ENCODE measurements around the gene CT45A1. TPM values are rescaled to one million over a fixed set of nuclear protein-coding genes. Genes with fewer than 3 reads are reported as not detected.

Gene CT45A1
- total and polyA plus RNA-seq, 2 of the 8 experiments (the other 6 are each of a cell fraction or from before 2014, with no cell fraction given), result not detected

DNA sequence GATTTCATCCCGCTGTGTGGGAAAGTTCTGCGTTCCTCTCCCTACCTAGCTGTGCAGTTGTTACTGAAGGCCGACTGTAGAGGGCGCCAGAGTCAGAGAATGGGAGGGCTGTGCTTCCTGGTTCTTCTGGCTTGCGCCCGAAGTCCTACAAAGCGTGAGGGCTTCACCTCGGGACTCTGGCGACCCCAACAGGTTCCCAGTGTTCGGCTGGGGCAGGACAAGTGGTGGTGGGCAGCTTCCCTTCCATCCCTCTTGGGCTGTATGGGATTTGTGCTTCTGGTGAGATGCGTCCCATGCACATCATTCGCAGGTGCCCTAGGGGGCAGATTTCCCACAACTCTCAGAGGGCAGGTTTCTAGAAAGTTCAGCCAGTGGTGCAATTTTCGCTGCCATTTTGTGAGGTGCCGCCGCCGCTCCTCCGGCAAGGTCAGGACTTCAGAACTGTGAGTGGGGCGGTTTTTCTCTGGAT is 27.3 kb downstream of the CT45A1 start:
- WGBS, 2 experiments (ENCODE audit: extremely low coverage in 1 of 2, insufficient coverage in 1 of 2, insufficient read length in 1 of 2, insufficient replicate concordance in 2 of 2, low coverage in 1 of 2, low lambda C conversion rate in 2 of 2, missing lambda C conversion rate in 1 of 2), result 83% methylated on average over 9 of the region's 18 CpGs; no CpG with 5 or more reads in 1 of the 2 experiments
- POLR2A ChIA-PET (ENCODE audit: partially characterized antibody), result no interaction called here
- CTCF ChIA-PET (ENCODE audit: partially characterized antibody), result no interaction called here

More for the DNA sequence above, 27.3 kb downstream of the CT45A1 start:
- Histone ChIP-seq H3K27me3 (replicated peaks in 1 of 4; ENCODE audit: control insufficient read depth in 3 of 4, extremely low read depth in 1 of 4, insufficient read depth in 3 of 4, low read length in 3 of 4) (no peaks in the 10 kb centered on the region), H3K23ac (ENCODE audit: insufficient read length) (no peak overlapping the region), H2BK15ac (ENCODE audit: low read length) (no peak overlapping the region), H3K79me2 (ENCODE audit: control insufficient read depth in 1 of 2, insufficient read depth in 2 of 2, low read length in 2 of 2) (no peaks in the 10 kb centered on the region), H3K18ac (ENCODE audit: extremely low read depth, low read length) (no peak overlapping the region), H3K4me1 (replicated peaks in 1 of 4; ENCODE audit: control insufficient read depth in 3 of 4, insufficient read depth in 4 of 4, low read length in 3 of 4) (no peaks in the 10 kb centered on the region), H3K23me2 (ENCODE audit: low read depth, low read length) (no peaks in the 10 kb centered on the region), H3K4me2 (ENCODE audit: insufficient read depth in 1 of 2, low read depth in 2 of 2, low read length in 2 of 2) (no peak overlapping the region), H3K9me3 (ENCODE audit: insufficient read depth in 2 of 2, low read depth in 1 of 2, low read length in 1 of 2) (peaks cover 0 to 16% of the 10 kb centered on the region in 2 experiments; a peak in 2 of 4 replicates), H2BK5ac (ENCODE audit: low read depth, low read length) (no peak overlapping the region), H3K14ac (ENCODE audit: insufficient read length) (no peak overlapping the region), H3K79me1 (ENCODE audit: low read depth, low read length) (no peaks in the 10 kb centered on the region), H4K5ac (ENCODE audit: insufficient read length, low read depth, low read length) (no peak overlapping the region), H2BK20ac (ENCODE audit: low read length) (no peak overlapping the region), H3K27ac (ENCODE audit: low read depth, low read length) (no peak overlapping the region), H3K56ac (replicated peaks; ENCODE audit: insufficient read length, low read depth, low read length) (no peak overlapping the region), H2BK12ac (ENCODE audit: low read depth, low read length) (no peak overlapping the region), H4K8ac (ENCODE audit: extremely low read depth, insufficient read depth, low read length) (no peak overlapping the region), H4K91ac (replicated peaks; ENCODE audit: insufficient read length, low read length) (no peak overlapping the region), H3K4ac (replicated peaks; ENCODE audit: insufficient read length, low read depth, low read length) (no peak overlapping the region), H3K36me3 (ENCODE audit: control insufficient read depth in 2 of 4, insufficient read depth in 4 of 4, low read length in 3 of 4) (no peaks in the 10 kb centered on the region), H2AFZ (ENCODE audit: low read length) (no peak overlapping the region), H3K9ac (replicated peaks in 1 of 4; ENCODE audit: extremely low read depth in 1 of 4, low read depth in 3 of 4, low read length in 3 of 4) (no peak overlapping the region), H4K20me1 (replicated peaks in 1 of 2; ENCODE audit: control insufficient read depth in 1 of 2, insufficient read depth in 2 of 2, low read length in 2 of 2) (no peaks in the 10 kb centered on the region), H2BK120ac (replicated peaks; ENCODE audit: low read depth, low read length) (no peak overlapping the region), H3K4me3 (ENCODE audit: extremely low read depth in 1 of 4, insufficient read depth in 2 of 4, low read depth in 3 of 4, low read length in 4 of 4) (no peak overlapping the region), H2AK5ac (ENCODE audit: low read depth, low read length) (no peak overlapping the region)
- DNase-seq (ENCODE audit: low read depth in 1 of 2, low spot score in 2 of 2), result peak in 1 of 2 experiments; percentile 37
- no peak for FAIRE-seq
- peak; percentile 22 to 31; a peak in 2 of 4 replicates for TF ChIP-seq RAD21 (IDR thresholded peaks at IDR 0.05 in 1 of 2, conservative IDR thresholded peaks at IDR 0.05 in 1 of 2; ENCODE audit: low read depth in 2 of 2, low read length in 2 of 2)
- TF ChIP-seq SAP30 (IDR thresholded peaks at IDR 0.05; ENCODE audit: insufficient read depth, insufficient replicate concordance, low read length), result no peak
- TF ChIP-seq KDM4A (IDR thresholded peaks at IDR 0.05; ENCODE audit: low read depth, low read length, severe bottlenecking), result no peak
- TF ChIP-seq, protein P1, sequence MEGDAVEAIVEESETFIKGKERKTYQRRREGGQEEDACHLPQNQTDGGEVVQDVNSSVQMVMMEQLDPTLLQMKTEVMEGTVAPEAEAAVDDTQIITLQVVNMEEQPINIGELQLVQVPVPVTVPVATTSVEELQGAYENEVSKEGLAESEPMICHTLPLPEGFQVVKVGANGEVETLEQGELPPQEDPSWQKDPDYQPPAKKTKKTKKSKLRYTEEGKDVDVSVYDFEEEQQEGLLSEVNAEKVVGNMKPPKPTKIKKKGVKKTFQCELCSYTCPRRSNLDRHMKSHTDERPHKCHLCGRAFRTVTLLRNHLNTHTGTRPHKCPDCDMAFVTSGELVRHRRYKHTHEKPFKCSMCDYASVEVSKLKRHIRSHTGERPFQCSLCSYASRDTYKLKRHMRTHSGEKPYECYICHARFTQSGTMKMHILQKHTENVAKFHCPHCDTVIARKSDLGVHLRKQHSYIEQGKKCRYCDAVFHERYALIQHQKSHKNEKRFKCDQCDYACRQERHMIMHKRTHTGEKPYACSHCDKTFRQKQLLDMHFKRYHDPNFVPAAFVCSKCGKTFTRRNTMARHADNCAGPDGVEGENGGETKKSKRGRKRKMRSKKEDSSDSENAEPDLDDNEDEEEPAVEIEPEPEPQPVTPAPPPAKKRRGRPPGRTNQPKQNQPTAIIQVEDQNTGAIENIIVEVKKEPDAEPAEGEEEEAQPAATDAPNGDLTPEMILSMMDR (IDR thresholded peaks at IDR 0.05; ENCODE audit: control extremely low read depth in 1 of 3, insufficient read depth in 1 of 3, low read depth in 1 of 3, low read length in 3 of 3), result peak in 2 of 3 experiments; percentile 21 to 33; a peak in 3 of 4 replicates

Measured in H1 (cell line).